Measurements from ENCODE around the gene DGKG. TPM values are rescaled to one million over a fixed set of nuclear protein-coding genes. Genes with fewer than 3 reads are reported as not detected.

Gene DGKG
- total and polyA plus RNA-seq, 9 of the 15 experiments (the other 6 are each of a cell fraction or from before 2014, with no cell fraction given) = 0.01 to 0.36 (median 0.15) TPM

- 0 out of 4 replicates have a peak, but pooled peaks of 1 of the 2 experiments have one; percentile 19 for TF ChIP-seq RAD21 (CRISPR knock-in tag; conservative IDR thresholded peaks at IDR 0.05 in 1 of 2, IDR thresholded peaks at IDR 0.05 in 1 of 2)
- peak; percentile 92 for TF ChIP-seq ATF4 (CRISPR knock-in tag; IDR thresholded peaks at IDR 0.05)
- peak; percentile 32 to 63; a peak in 2 of 4 replicates for TF ChIP-seq TRIM24 (IDR thresholded peaks at IDR 0.05)
- peak; percentile 42; the same call in 1 of the 2 replicates for TF ChIP-seq ZNF175 (CRISPR knock-in tag; IDR thresholded peaks at IDR 0.05; ENCODE audit: low read depth)
- TF ChIP-seq ARID2 (IDR thresholded peaks at IDR 0.05) = no peak
- peak; percentile 78 for TF ChIP-seq SMAD4 (CRISPR knock-in tag; conservative IDR thresholded peaks at IDR 0.05)
- 0 out of 2 replicates have a peak, but pooled peaks have one; percentile 47 for TF ChIP-seq ZSCAN32 (CRISPR knock-in tag; IDR thresholded peaks at IDR 0.05)
- TF ChIP-seq ARID1B (IDR thresholded peaks at IDR 0.05) = 0 out of 2 replicates have a peak, but pooled peaks have one; percentile 14
- peak in 1 of 2 experiments; percentile 33; a peak in 1 of 4 replicates for TF ChIP-seq NRF1 (conservative IDR thresholded peaks at IDR 0.05 in 1 of 2, IDR thresholded peaks at IDR 0.05 in 1 of 2)
- TF ChIP-seq KAT7 (CRISPR knock-in tag; IDR thresholded peaks at IDR 0.05; ENCODE audit: borderline replicate concordance) = no peak
- no peak for TF ChIP-seq ZNF830 (CRISPR knock-in tag; IDR thresholded peaks at IDR 0.05)
- peak; percentile 87 for TF ChIP-seq ATF3 (IDR thresholded peaks at IDR 0.05)
- no peak for TF ChIP-seq ATF3 (CRISPR knock-in tag; conservative IDR thresholded peaks at IDR 0.05)
- TF ChIP-seq JUN (IDR thresholded peaks at IDR 0.05; ENCODE audit: borderline replicate concordance, low read depth, low read length) = peak; percentile 76
- TF ChIP-seq JUN (CRISPR knock-in tag; IDR thresholded peaks at IDR 0.05; ENCODE audit: borderline replicate concordance) = no peak
- peak; percentile 72; the same call in 1 of the 2 replicates for TF ChIP-seq JUND (IDR thresholded peaks at IDR 0.05; ENCODE audit: borderline replicate concordance, low read depth, low read length)
- TF ChIP-seq JUND (tag; IDR thresholded peaks at IDR 0.05; ENCODE audit: borderline replicate concordance, low read depth, low read length) = peak; percentile 77; the same call in 2 of the 3 replicates
- TF ChIP-seq BMI1 (IDR thresholded peaks at IDR 0.05; ENCODE audit: low read length) = no peak
These were observed 199.8 kb downstream of the DGKG start (continued) for GRCh38 chr3:186162221-186162620.
